Psoas muscle (tissue), 8 donors: ENCODE measurements around the gene RARB. TPM values are rescaled to one million over a fixed set of nuclear protein-coding genes. Genes with fewer than 3 reads are reported as not detected.

Source experiments
- ATAC-seq, 4 donors: fragments of 200-7000 bp; cut with Tn5 transposase; one replicate each; pipeline ENCODE4 v1.9.1; 2020; ENCODE audit warnings: moderate library complexity in 3 of 4, mild to moderate bottlenecking in 2 of 4
- DNase-seq, 2 donors: peaks; one replicate each; pipeline ENCODE4 v3.0.0-alpha.2; 2020
- H3K27ac ChIP-seq: fragments of 200-600 bp; one replicate; pipeline ENCODE4 v1.8.0; 2022
- H3K27me3 ChIP-seq, 3 donors: fragments of 200-600 bp in 1 of 3; one replicate each; pipeline versions ENCODE4 v1.6.1 to v1.8.0; 2013 to 2022; ENCODE audit warnings: low read length in 2 of 3, mild to moderate bottlenecking in 2 of 3, moderate library complexity in 1 of 3; ENCODE audit not compliant: insufficient read depth in 3 of 3
- H3K36me3 ChIP-seq, 2 donors: fragments of 200-600 bp in 1 of 2; one replicate each; pipeline versions ENCODE4 v1.6.1 to v1.8.0; 2013 to 2022; ENCODE audit warnings: low read depth in 1 of 2, mild to moderate bottlenecking in 1 of 2, moderate library complexity in 1 of 2; ENCODE audit not compliant: insufficient read depth in 1 of 2
- H3K4me1 ChIP-seq: fragments of 200-600 bp; one replicate; pipeline ENCODE4 v1.8.0; 2022
- H3K4me3 ChIP-seq: fragments of 200-600 bp; one replicate; pipeline ENCODE4 v1.8.0; 2022; ENCODE audit warnings: mild to moderate bottlenecking
- H3K9me3 ChIP-seq: fragments of 200-600 bp; one replicate; pipeline ENCODE4 v1.8.0; 2022
- WGBS, 3 donors: extraction: QIAGEN DNeasy Blood & Tissue Kit; methylation state at CpG; one replicate each; pipeline versions ENCODE4 v1.1.6 to v1.1.7; 2013; 5-methylcytosine and 5-hydroxymethylcytosine counted together
- intact Hi-C, 2 donors: fragments of 100-400 bp; cut with DNase I; formaldehyde crosslinking; loops; one replicate each; pipeline versions ENCODE4 v1.11.0 to v1.14.2; 2022
- polyA plus RNA-seq, 3 donors: library from polyadenylated mRNA; stranded (reverse); fragments of 200-250 nt; gene quantifications; one replicate each; pipeline ENCODE4 v1.2.3, GENCODE V29; 2013
- total RNA-seq, 4 donors: library from RNA; stranded (reverse); fragmentation: NEBNext Ultra II Directional in 2 of 4; extraction: Animal tissue kit (Norgen Biotek cat#: 25700) in 2 of 4; gene quantifications; one replicate each; pipeline versions ENCODE4 v1.2.1 to v1.2.4, GENCODE V29; 2021 to 2023
- TF ChIP-seq, protein P1 (sequence below): fragments of 200-600 bp; IDR thresholded peaks from one replicate; pipeline ENCODE4 v1.8.0; 2022; ENCODE audit warnings: antibody characterized with exemption
- donor health status: healthy with polysubstance abuse.
- donor health status: DM: no; HTN: no; CAD: no; lungs with moderate emphysema.
- donor health status: Bipolar disorder and iron deficiency.
- donor health status: healthy.
- donor health status: DM: yes; HTN: yes; CAD: no.
- donor health status: DM: no; HTN: no; CAD: no.
- donor health status: DM: no; HTN: no; CAD: no.
- donor health status: DM: yes; HTN: yes; CAD: no.

The RARB gene
- total and polyA plus RNA-seq, 7 donors: 1.1 to 5.4 (median 1.9) TPM

GRCh38 chr3:25513642-25514266, 85.7 kb downstream of the RARB start:
- DNase-seq: no peak

DNA sequence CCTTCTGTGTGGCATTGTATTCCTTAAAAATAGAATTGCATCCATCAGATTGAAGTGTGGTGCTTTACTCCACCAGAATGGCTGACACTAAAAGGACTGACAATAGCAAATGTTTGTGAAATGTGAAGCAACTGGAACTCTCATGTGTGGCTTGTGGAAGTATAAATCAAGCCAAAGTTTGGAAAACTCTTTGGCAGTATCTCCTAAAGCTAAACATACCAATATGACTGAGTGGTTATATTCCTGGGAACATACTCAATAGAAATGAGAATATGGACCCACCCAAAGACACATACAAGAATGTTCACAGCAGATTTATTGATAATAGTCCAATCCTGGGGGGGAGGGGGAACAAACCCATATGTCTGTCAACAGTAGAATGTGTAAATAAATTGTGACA, 87.1 kb downstream of the RARB start:
- Histone ChIP-seq H3K36me3 (no peaks in the 10 kb centered on the region), H3K27ac (peak overlapping the region; percentile 79), H3K9me3 (no peaks in the 10 kb centered on the region), H3K27me3 (no peaks in the 10 kb centered on the region), H3K4me1 (peaks cover 34% of the 10 kb centered on the region), H3K4me3 (no peak overlapping the region)
- TF ChIP-seq, protein P1, sequence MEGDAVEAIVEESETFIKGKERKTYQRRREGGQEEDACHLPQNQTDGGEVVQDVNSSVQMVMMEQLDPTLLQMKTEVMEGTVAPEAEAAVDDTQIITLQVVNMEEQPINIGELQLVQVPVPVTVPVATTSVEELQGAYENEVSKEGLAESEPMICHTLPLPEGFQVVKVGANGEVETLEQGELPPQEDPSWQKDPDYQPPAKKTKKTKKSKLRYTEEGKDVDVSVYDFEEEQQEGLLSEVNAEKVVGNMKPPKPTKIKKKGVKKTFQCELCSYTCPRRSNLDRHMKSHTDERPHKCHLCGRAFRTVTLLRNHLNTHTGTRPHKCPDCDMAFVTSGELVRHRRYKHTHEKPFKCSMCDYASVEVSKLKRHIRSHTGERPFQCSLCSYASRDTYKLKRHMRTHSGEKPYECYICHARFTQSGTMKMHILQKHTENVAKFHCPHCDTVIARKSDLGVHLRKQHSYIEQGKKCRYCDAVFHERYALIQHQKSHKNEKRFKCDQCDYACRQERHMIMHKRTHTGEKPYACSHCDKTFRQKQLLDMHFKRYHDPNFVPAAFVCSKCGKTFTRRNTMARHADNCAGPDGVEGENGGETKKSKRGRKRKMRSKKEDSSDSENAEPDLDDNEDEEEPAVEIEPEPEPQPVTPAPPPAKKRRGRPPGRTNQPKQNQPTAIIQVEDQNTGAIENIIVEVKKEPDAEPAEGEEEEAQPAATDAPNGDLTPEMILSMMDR: no peak
- ATAC-seq (peak in 2 of 4 donors; percentile 18 to 27), DNase-seq (no peak)
- intact Hi-C loops: loop anchor here in 1 of 2 donors (5.0 kb wide), 1 partner anchor 57 kb away; no protein-coding TSS in a partner anchor

More at GRCh38 chr3:25513642-25514266, 85.7 kb downstream of the RARB start:
- intact Hi-C loops: loop anchor here in 1 of 2 donors (5.0 kb wide), 2 partner anchors 46 to 66 kb away; no protein-coding TSS in a partner anchor
- Histone ChIP-seq H3K27me3 (no peaks in the 10 kb centered on the region), H3K36me3 (no peaks in the 10 kb centered on the region), H3K27ac (peak overlapping the region; percentile 79), H3K4me1 (peaks cover 45% of the 10 kb centered on the region), H3K9me3 (no peaks in the 10 kb centered on the region), H3K4me3 (peak overlapping the region; percentile 5)
- peak; percentile 20 to 60 (median 39) for ATAC-seq
- TF ChIP-seq, protein P1: no peak
- WGBS, 3 donors: 17 to 21% (median 21%) methylated on average over 3 of the region's 3 CpGs

DNA sequence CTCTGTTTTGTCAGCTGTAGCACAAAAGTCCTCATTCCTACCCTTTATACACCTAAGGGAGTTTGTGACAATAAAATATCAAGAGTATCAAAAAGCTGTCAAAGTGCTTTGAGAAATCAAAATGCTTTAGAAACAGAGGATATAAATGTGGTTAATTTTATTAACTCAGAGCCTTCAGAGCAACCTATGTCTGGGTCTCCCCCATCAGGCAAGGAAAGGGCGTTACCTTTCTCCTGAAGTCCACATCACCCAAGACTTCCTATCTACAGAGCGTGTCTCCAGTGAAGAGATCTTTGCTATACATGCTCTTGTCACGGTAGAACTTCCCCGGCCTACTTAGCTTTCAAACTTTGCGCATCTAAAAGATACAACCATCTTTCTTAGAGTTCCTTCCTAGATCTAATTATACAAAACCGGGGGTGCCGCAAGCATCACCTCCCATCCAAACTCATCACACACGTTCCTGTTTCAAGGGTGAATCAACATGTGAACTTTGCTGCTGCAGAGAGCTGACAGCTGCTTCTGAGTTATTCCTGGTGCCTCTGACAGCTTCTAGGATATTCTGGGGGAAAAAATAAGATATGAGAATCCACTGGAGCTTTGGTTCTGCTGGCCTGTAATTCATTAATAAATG, 93.0 kb downstream of the RARB start:
- H3K27me3 ChIP-seq: no peaks in the 10 kb centered on the region
- 91 to 93% (median 91%) methylated on average over 8 of the region's 8 CpGs for WGBS, 3 donors
- intact Hi-C loops: loop anchor here in 1 of 2 donors (5.0 kb wide), 1 partner anchor 46 kb away; no protein-coding TSS in a partner anchor
- DNase-seq: no peak
- no peak overlapping the region for H3K27ac ChIP-seq
- TF ChIP-seq, protein P1: no peak
- H3K36me3 ChIP-seq: no peaks in the 10 kb centered on the region
- no peak for ATAC-seq
- no peaks in the 10 kb centered on the region for H3K9me3 ChIP-seq
- no peak overlapping the region for H3K4me3 ChIP-seq
- H3K4me1 ChIP-seq: peaks cover 6% of the 10 kb centered on the region

DNA sequence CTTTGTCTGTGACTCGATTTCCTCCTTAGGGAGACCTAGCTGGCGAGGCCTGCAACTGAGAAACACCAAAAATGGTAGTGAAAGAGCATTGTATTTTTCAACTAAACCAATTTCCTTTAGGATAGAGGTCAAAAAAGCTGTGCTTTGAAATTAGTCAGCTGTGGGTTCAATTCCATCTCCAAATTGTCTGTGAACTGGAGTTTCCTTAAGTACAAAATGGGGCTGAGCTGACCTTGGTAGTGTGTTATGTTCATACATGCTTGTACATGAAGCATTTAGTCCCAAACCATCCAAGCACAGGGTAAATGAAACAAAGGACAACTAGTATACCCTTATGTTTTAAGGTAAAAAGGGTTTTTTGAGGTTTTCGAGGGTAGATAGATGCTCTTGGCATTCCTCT, 99.3 kb downstream of the RARB start:
- H3K36me3 ChIP-seq: no peaks in the 10 kb centered on the region
- no peak overlapping the region for H3K4me3 ChIP-seq
- no peak overlapping the region for H3K27ac ChIP-seq
- TF ChIP-seq, protein P1: no peak
- WGBS, 3 donors: 88 to 92% (median 89%) methylated on average over 3 of the region's 3 CpGs
- DNase-seq: no peak
- H3K27me3 ChIP-seq: no peaks in the 10 kb centered on the region
- peaks cover under 1% of the 10 kb centered on the region for H3K9me3 ChIP-seq
- ATAC-seq: no peak
- intact Hi-C loops: no loop called here
- peaks cover 6% of the 10 kb centered on the region for H3K4me1 ChIP-seq
